GM21786 (cell line): ENCODE data around the gene OR51G2.
"Not testable (repeated sequence)": the region's sequence is repeated elsewhere in the genome, so short reads cannot be mapped to it uniquely, and the experiment has no call there.

Experiments used
- ATAC-seq: cut with Tn5 transposase; IDR thresholded peaks from one replicate; pipeline ENCODE4 v1.9.1; 2021; ENCODE audit not compliant: unreplicated experiment

OR51G2 gene, protein sequence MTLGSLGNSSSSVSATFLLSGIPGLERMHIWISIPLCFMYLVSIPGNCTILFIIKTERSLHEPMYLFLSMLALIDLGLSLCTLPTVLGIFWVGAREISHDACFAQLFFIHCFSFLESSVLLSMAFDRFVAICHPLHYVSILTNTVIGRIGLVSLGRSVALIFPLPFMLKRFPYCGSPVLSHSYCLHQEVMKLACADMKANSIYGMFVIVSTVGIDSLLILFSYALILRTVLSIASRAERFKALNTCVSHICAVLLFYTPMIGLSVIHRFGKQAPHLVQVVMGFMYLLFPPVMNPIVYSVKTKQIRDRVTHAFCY

DNA sequence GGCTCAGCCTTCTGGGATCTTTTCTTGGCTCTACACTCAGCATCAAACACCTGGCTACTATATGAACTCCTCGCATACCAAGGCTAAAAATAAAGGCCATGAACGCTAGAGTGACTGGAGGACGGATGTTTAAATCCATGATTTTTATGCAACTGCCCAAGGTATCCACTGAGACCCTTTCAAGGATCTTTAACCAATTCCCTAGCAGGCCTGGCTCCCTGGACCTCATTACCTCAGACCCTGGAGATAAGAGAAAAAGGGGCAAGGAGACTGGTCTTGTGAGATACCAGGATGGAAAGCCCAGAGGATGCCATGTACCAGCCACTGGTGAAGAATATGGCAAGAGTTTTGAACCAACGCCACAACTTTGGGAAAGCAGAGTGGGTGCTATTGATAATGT is at the start of gene OR51G2:
TSS of gene OR51G2 (minus strand) at position 101 of the 400 bp plus-strand sequence. CDS start 3,687 bp downstream, outside the sequence.
- ATAC-seq = no peak

- ATAC-seq = no peak
These were observed 43.7 kb upstream of the OR51G2 start for GRCh38 chr11:4962816-4963215.

DNA sequence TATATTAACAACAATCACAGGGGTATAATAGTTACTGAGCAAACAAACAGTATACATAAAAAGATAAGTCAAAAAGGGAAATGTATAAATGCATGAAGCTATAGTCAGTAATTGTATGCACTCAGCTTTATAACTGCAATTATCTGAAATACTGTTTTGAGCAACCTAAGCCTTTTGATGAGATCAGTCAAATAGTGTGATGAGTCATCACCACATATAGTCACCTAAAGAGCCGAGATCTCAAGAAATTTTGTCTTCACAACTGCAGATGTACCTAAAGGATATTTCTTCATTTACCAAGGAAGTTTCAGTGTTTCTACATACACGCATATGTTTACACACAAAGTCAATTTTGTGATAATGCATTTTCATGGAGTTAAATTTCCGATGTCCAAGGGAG is 41.7 kb upstream of the OR51G2 start:
- no peak for ATAC-seq

GRCh38 chr11:4957396-4957795 is 38.2 kb upstream of the OR51G2 start:
- no peak for ATAC-seq

DNA sequence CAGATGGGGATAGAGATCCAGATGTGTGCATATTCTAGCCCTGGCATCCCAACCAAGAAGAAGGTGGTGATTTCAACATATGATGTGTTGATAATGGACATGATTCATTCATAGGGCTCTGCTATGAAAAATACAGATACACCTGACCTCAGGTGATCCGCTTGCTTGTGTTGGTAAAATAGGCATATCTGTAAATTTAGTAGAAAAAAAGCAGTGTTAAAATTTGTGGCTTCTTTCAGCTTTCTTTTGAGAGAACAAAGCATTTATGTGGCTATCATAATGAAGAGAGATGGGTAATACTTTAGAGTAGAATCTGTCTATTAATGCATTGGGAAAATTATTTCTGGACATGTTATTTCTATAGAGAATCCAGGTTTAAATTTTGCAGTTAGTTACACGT is 36.5 kb upstream of the OR51G2 start, which contains the start of gene OR51A2:
TSS of gene OR51A2 (minus strand) at position 101 of the 400 bp plus-strand sequence. CDS start at position 101, 0 bp downstream.
- ATAC-seq = not testable (repeated sequence)

DNA sequence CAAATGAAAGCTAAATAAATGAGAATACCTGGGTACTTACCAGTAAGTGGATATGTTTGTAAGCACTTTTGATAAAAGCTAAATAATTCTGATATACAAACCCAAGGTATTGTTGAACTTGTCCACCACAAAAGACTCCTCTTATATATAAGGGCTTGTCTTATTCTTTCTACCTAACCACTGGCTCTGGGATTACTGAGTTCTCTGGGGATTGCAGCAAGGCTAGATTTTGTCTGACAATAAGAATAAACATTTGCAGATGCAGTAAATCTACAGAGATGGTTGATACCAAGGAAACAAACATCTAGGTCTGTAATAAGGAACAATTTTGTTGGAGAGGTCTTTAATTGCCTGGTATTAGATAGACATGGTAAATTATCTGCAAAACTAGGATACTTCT is 28.4 kb upstream of the OR51G2 start, which contains the start of gene OR51A4:
TSS of gene OR51A4 (minus strand) at position 101 of the 400 bp plus-strand sequence. CDS start 505 bp downstream, outside the sequence.
- ATAC-seq = no peak

DNA sequence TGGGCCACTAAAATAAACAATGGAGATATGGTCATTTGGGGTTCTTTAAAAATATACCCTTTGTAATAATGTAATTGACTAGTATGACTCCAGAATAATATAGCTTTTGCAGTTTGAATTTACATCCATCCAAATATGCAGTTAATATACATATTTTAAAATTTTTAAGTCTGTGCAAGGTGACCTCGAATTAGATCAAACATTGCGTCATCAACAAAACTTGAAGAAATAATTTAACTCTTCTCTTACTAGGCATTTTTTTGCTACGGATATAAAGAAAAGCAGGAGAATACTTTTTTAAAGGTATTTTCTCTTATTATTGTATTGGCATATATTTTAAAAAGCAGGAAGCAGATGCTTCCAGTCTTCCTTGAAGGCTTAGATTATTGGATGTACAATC is 17.6 kb upstream of the OR51G2 start:
- ATAC-seq = no peak

DNA sequence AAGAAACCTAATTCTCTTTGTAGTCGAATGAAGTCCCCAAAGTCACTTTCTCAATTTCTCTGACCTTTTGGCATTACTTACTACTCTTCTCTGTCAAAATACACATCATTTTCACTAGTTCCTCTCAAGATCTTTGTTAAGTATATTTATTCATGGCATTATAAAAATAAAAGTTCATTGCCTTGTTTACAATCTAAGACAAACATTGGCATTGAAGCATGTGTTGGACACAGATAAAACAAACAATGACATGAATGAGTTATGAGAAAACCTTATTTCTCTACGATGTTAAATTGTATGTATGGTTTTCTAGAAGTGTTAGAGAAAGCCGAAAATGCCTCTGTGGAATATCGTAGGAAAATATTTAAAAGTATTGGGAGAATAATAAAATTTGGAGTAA is 13.6 kb upstream of the OR51G2 start:
- no peak for ATAC-seq

DNA sequence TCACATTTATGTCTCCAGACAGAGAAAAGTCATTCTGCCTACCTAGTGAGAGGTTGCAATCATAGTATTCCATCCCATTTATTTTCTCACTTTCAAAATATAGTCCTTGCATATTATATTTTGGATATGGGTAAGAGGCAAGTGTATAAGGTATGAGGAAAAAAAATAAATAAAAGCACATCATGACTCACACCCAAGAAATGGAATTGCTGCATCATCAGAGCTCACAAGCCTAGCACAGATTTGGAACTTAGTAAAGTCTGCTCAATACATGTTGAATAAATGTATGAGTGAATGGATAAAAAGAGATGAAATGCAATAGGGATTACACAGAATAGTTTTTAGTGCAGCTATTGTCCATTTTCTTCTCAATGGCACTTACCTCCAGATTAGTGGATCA is 7.5 kb upstream of the OR51G2 start:
- ATAC-seq = no peak

- ATAC-seq = no peak
These were observed 5.1 kb upstream of the OR51G2 start, which contains the start of gene OR51G1 for GRCh38 chr11:4924239-4924638. OR51G1 (minus strand) TSS chr11:4924339; CDS start chr11:4924339, 0 bp downstream.

GRCh38 chr11:4922304-4922703 is 3.2 kb upstream of the OR51G2 start:
- no peak for ATAC-seq

- ATAC-seq = no peak
These were observed 2.6 kb upstream of the OR51G2 start for GRCh38 chr11:4921796-4922195.

- ATAC-seq = no peak
These were observed 2.6 kb downstream of the OR51G2 start for GRCh38 chr11:4916581-4916980.

DNA sequence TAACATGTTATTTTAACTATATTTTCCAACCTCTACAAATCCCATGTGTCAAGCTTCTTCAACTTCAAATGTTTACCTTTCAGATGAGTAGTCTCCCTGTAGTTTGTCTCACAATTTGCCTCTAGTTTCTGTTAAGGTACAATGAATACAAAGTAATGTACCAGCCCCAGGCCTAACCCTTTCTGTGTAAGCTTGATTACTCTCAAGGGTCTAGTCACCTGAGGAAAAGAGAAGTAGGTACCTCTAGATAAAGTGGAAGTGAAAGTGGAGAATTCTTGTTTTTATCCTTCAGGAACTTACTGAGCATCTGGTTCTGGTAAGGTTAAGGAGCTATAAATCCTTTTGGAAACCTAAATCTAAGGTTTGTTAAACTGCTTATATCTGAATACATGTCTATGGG is 15.7 kb downstream of the OR51G2 start, which contains the start of gene OR51A7:
TSS of gene OR51A7 (plus strand) at position 300 of the 400 bp plus-strand sequence. CDS start 3,587 bp downstream, outside the sequence.
- no peak for ATAC-seq

DNA sequence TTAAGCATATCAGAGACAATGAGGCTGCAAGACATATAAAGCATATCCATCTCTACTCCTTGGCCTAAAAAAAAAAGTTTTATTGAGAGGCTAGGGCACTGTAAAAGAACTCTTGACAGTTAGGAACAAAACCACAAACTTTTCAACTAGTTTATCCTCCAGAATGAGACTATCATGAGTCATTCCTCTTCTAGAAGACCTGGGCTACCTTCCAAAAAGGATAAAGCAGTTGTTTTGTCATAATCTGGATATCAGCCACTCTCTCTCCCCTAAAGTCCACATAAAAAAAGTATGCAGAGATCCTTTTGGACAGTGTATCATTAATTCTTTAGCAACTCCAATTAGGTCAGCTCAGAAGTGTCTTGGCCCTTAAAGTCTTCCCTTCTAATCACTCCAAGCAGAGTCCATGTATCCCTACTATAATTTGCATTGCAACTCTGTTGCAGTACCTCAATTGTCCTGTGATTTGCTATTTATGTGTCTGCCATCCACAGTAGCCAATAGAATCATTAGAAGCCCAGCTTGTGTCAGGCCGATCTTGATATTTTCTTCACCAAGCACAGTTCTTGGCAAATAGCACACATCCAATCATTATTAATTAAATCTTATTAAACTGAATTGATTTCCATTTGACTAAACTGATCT is 27.0 kb downstream of the OR51G2 start:
- ATAC-seq = no peak

DNA sequence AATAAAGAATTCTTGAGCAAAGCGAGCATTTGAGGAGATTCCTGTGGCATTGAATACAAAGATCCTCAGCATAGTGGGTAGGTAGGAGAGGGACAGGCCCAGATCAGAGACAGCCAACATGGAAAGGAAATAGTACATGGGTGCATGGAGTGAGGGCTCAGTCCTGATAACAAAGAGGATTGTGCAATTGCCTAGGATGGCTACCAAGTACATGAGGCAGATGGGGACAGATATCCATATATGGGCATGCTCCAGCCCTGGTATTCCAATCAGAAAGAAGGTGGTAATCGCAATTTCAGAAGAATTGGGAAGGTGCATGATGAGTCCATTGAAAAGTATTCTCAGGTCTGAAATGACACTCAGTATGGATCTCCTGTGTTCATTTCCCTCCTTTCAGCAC is 28.9 kb downstream of the OR51G2 start:
- no peak for ATAC-seq

GRCh38 chr11:4887591-4887990 is 31.6 kb downstream of the OR51G2 start:
- ATAC-seq = no peak

DNA sequence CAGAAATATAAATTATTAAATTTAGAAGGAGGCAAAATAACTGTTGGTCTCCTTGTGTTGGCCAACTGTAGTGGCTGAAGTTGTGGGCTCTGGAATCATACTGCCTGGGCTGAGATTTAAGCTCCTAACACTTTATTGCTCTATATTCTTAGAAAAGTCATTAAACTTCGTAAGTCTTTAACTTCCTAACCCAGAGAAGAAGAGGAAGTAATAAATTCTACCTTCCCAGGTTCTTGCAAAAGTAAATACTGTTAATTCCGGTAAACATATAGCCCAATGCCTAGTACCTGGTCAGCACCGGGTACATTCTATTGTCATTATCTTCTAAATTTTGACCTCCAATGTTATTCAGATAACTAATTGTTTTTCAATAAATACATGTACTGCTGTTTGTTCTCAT is 33.0 kb downstream of the OR51G2 start:
- ATAC-seq = no peak

- no peak for ATAC-seq
These were observed 34.8 kb downstream of the OR51G2 start for GRCh38 chr11:4884361-4884760.

GRCh38 chr11:4882543-4882942 is 36.6 kb downstream of the OR51G2 start:
- ATAC-seq = no peak

GRCh38 chr11:4881860-4882500 is 37.2 kb downstream of the OR51G2 start, which contains the start of gene OR51T1:
OR51T1 (plus strand) TSS chr11:4881900; CDS start chr11:4881900, 0 bp downstream.
- ATAC-seq = no peak
